ENCODE results near the gene TNK1.

Gene TNK1

GRCh38 chr17:7410634-7411426 is 29.9 kb downstream of the TNK1 start:
- no peak for DNase-seq
- ATAC-seq = no peak

- ATAC-seq = no peak
- no peak for DNase-seq
These were observed 30.5 kb downstream of the TNK1 start for GRCh38 chr17:7411427-7411750.

- DNase-seq = no peak
- ATAC-seq = no peak
These were observed 32.6 kb downstream of the TNK1 start for GRCh38 chr17:7413346-7413985.

- ATAC-seq (no peak), DNase-seq (no peak)
These were observed 33.9 kb downstream of the TNK1 start for GRCh38 chr17:7414837-7415236.

GRCh38 chr17:7415784-7416183 is 34.9 kb downstream of the TNK1 start:
- DNase-seq = no peak
- ATAC-seq = no peak

GRCh38 chr17:7416323-7416722 is 35.4 kb downstream of the TNK1 start:
- DNase-seq = no peak
- ATAC-seq = no peak

GRCh38 chr17:7417056-7417655 is 36.3 kb downstream of the TNK1 start:
- no peak for DNase-seq
- no peak for ATAC-seq

GRCh38 chr17:7418472-7419152 is 37.7 kb downstream of the TNK1 start:
- no peak for DNase-seq
- no peak for ATAC-seq

- DNase-seq = no peak
- ATAC-seq = no peak
These were observed 39.1 kb downstream of the TNK1 start, which contains the start of gene SPEM1 for GRCh38 chr17:7419819-7420610. SPEM1 (plus strand) TSS chr17:7420324; CDS start chr17:7420385, 61 bp downstream.

GRCh38 chr17:7421186-7421585 is 40.3 kb downstream of the TNK1 start:
- no peak for ATAC-seq
- DNase-seq = no peak

GRCh38 chr17:7423679-7424078 is 42.8 kb downstream of the TNK1 start:
- DNase-seq (no peak), ATAC-seq (no peak)

- DNase-seq (no peak), ATAC-seq (no peak)
These were observed 44.4 kb downstream of the TNK1 start, which contains the start of gene SPEM2 for GRCh38 chr17:7425316-7425715. SPEM2 (plus strand) TSS chr17:7425616; CDS start chr17:7425689, 73 bp downstream.

- ATAC-seq (no peak), DNase-seq (no peak)
These were observed 44.9 kb downstream of the TNK1 start for GRCh38 chr17:7425756-7426155.

GRCh38 chr17:7426203-7426863 is 45.4 kb downstream of the TNK1 start:
- DNase-seq (no peak), ATAC-seq (no peak)

- ATAC-seq (no peak), DNase-seq (no peak)
These were observed 46.1 kb downstream of the TNK1 start for GRCh38 chr17:7426896-7427489.

- no peak for ATAC-seq
- DNase-seq = no peak
These were observed 46.7 kb downstream of the TNK1 start for GRCh38 chr17:7427549-7427948.

- DNase-seq (no peak), ATAC-seq (no peak)
These were observed 47.7 kb downstream of the TNK1 start, which contains the start of gene SPEM3 for GRCh38 chr17:7428557-7428956. SPEM3 (plus strand) TSS chr17:7428857; CDS start chr17:7428903, 46 bp downstream.

- no peak for DNase-seq
- ATAC-seq = no peak
These were observed 48.8 kb downstream of the TNK1 start for GRCh38 chr17:7429722-7430121.

- ATAC-seq (no peak), DNase-seq (no peak)
These were observed 50.3 kb downstream of the TNK1 start for GRCh38 chr17:7431231-7431630.

GRCh38 chr17:7432296-7432695 is 51.4 kb downstream of the TNK1 start:
- no peak for ATAC-seq
- no peak for DNase-seq

Measured in stimulated activated naive CD8-positive, alpha-beta T cell treated with anti-CD3 and anti-CD28 coated beads, Interleukin-15, Interleukin-2, amounts not matched to agents 100 U/mL and 50 U/mL, for 24 hours (primary cell).